NCI-H2196 treated with DMSO at 0.1 percent for 48 hours (cell line): ENCODE results near the gene RPTOR.

Source experiments
- DNase-seq: peaks from one replicate; lab custom pipeline; 2025; ENCODE audit not compliant: unreplicated experiment; lab: John Stamatoyannopoulos, UW

RPTOR gene

DNA sequence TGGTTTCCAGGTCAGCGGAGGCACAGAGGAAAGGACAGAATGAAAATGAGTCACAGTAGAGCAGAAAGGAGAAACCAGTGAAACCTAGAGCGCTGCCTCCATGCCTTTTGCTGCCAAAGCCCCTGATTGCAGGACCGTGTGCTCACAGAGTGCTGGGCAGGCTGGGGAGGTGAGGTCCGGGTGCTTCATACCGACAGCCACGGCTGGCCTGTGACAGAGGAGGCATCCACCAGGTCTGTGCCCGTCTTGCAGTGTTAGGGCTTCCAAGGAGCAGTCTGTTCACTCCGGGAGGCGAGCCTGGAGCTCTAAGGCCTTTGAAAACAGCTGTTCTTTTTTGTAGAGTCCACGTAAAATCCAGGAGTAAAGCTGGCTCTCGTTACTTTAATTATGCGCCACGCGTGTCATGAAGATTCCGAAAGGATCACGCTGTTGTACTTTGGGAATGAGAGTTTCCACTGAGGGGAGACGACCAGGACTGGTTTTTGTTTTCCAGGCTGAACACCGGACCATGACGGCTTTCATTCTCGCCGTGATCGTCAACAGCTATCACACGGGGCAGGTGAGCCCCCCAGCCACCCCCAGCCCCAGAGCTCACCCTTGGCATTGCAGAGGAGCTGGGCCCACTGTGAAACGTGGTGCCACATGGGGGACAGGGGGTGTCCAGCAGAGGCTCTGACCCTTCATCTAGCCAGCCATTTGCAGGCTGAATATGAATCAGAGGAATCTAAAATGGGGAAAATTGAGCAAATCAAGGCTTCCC, 338.5 kb downstream of the RPTOR start:
- no peak for DNase-seq

DNA sequence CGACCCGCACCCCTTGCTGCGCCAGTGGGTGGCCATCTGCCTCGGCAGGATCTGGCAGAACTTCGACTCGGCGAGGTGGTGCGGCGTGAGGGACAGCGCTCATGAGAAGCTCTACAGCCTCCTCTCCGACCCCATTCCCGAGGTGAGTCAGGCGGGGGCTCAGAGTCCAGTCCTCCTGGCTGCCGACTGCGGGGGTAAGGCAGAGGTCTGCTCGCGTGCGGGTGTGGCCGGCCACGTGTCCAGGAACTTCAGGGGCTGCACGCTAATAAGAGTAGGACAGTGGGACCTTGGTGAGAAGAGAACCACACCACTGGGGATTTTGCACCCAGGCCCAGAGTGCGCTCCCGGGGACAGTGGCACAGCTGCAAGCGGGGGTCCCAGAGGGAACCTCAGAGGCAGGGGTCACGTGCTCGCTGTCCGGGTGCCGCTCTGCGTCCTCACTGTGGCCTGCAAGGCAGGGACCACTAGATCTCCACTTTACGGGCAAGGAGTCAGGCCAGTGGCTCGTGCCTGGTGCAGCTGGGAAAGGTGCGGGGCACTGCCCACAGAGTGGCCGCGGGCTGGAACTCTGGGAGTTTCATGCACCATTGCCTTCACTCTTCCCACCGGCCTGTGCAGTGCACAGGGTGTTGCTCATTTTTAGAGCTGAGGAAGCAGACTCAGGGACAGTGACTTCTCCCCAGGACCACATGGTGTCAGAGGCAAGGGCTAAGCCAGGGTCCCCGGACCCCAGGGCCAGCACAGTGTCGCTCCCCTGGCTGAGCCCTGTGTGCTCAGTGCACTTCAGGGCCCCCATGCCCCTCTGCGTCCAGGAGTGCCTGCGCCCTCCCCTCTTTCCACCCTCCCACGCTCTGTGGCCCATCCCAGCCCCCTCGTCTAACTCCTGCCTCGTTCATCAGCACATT, 339.4 kb downstream of the RPTOR start:
- no peak for DNase-seq

DNA sequence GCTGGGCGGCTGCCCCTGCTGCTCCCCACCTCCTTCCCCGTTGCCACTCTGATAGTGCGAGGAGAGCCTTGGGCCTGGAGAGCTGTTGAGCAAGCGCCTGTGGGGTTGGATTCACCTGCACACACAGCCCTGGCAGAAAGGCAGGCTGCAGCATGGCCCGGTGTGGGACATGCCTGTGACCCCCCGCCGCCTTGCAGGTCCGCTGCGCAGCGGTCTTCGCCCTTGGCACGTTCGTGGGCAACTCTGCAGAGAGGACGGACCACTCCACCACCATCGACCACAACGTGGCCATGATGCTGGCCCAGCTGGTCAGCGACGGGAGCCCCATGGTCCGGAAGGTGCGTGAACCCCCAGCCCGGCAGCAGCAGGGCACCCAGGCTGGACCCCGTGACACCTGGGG, 340.2 kb downstream of the RPTOR start:
- no peak for DNase-seq

DNA sequence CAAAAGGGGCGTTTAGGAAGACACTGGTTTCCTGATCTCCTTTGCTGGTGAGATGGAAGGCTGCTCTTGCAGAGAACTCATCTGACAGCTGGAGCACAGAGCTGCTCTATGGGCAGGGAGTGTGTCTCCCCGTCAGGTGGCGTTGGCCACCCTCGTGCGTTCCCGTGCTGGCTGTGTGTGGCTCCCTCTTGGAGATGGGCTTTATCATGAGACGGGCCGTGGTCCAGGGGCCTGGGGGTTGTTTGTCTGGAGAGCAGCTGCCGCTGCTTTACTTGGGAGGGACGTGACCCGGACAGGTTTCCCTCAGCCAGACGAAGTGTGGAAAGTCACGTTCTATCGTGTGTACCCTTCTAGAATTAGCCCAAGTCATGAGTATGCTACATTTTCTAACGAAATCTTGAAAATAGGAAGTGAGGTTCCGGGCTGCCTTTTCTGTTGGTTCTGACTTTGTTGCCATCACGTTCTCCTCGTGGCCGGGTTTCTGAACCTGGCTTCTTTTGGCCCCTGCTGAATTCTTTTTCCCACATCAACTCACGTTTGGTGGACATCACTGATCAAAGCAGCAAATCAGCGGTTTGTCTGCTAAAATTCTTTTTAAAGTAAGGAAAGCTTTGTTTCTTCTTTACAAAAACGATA, 341.4 kb downstream of the RPTOR start:
- no peak for DNase-seq

DNA sequence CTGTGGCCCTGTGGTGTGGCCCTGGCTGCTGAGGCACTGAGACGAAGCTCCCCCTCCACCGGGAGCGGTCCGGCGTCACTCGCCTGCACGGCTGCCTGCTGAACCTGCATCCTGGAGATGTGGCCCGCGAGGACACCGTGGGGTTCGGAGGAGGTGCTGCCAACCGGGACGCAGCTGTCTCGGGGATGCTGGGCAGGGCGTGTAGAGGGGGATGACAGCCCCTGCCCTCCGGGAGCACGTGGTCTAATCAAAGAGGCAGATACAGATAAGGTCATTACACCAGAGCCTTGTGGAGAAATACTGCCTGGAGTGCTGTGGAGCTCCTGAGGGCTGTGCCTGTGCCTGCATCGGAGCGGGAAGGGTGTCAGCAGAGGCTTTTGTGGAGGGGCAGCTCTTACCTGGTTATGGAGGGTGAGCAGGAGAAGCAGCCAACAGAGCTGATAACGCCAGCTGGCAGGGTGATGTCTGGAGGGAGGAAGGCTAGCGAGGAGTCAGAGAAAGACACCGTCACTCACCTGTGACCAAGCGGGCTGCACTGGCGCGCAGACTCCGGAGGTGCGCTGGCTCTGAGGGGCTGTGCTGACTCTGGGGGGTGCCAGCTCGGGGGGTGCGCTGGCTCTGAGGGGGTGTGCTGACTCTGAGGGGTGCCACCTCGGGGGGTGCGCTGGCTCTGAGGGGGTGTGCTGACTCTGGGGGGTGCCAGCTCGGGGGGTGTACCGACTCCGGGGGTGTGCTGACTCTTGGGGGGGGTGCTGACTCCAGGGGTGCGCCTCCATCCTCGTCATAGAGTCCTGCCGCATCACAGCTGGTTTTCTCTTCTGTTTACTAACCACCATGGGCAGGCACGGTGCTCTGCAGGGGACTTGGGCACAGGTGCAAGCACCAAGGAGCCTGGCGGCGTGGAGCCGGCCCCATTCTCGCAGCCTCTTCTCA, 342.3 kb downstream of the RPTOR start:
- DNase-seq = no peak

DNA sequence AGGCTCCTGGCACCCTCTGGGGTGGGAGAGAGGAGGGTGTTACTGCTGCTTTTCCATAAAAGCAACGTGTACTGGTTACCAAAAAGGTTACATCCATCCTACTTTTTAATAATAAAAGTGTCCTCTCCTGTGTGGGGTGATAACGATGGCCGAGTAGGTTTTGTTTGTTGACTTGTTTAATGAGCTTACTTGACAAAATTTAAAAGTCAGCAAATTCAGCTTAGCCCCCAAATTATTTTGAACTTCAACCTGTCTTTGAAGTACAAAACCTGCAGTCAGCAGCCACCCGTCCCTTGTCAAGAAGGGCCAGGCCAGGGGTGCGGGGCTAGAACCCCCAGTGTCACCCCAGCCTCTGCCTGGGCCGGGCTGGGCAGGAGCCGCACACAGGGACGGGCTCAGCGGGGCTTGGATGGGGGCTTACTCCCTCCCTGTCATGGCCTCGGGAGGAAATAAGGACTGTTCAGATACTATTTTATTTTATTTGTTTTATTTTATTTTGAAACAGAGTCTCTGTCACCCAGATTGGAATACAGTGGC, 343.1 kb downstream of the RPTOR start:
- DNase-seq = no peak

DNA sequence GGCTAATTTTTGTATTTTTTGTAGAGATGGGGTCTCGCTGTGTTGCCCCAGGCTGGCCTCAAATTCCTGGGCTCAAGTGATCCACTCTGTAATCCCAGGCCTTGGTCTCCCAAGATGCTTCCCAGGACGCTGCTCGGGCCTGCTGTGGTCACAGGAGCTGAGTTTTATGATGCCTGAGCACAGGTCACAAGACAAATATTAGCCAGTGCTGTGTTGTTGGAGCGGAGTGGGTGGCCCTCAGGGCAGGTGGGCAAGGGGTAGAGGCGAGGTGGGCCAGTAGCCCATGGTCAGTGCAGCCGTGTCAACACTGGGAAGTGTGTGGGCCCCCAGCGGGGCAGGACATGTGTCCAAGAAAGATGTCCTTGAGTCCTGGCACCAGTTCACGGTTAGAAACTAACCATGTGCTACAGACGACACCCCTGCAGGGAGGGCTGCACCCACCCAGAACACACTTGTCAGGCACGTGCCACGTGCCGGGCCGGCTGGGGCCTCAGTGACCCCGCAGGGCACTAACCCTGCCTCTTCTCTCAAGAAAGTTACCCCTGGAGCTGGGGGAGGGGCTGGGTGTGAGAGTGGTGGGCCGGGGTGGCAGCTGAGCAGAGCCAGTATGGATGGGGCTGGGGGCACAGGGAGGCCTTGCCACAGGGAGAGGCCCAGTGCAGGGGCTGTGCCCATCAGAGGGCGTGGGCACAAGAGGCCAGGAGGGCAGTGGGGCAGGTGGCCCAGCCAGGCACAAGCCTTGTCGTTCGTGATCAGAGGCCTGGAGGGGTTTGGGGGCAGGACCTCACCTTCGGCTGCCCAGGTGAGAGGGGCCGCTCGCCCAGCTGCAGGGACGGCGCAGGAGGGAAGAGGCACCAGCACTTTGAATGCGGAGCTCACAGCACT, 343.9 kb downstream of the RPTOR start:
- DNase-seq = no peak

DNA sequence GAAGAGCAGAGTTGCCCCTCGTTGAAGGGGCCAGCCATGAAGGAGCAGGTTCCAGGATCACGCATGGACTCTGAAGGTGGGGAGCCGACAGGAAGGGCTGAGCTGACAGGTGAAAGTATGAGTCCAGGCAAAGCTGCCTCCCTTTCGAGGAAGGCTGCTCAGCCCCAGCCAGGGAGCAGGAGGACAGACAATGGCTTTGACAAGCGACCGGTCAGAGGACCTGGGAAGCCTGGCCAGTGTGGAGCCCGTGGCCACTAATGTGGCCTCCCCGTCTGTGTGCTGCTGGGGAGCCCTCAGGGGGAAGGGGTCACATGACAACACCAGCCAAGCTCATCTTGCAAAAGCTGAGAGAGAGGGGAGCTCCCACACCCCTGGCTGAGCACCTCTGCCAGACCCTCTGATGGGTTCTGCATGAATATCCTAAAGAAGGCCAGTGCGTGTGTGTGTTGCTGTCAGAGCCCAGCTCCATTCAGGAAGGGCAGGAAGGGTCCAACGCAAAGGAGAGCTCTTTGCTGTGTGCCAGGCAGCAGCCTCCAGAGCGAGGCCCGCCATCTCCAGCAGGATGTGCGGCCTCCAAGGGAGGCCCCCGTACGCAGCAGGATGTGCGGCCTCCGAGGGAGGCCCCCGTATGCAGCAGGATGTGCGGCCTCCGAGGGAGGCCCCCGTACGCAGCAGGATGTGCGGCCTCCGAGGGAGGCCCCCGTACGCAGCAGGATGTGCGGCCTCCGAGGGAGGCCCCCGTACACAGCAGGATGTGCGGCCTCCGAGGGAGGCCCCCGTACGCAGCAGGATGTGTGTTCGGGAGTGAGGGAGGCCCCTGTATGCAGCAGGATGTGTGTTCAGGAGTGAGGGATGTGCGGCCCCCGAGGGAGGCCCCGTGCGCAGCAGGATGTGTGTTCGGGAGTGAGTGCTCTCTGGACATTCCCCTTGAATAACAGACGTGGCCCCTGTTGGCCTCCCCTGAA, 344.9 kb downstream of the RPTOR start:
- DNase-seq = no peak

DNA sequence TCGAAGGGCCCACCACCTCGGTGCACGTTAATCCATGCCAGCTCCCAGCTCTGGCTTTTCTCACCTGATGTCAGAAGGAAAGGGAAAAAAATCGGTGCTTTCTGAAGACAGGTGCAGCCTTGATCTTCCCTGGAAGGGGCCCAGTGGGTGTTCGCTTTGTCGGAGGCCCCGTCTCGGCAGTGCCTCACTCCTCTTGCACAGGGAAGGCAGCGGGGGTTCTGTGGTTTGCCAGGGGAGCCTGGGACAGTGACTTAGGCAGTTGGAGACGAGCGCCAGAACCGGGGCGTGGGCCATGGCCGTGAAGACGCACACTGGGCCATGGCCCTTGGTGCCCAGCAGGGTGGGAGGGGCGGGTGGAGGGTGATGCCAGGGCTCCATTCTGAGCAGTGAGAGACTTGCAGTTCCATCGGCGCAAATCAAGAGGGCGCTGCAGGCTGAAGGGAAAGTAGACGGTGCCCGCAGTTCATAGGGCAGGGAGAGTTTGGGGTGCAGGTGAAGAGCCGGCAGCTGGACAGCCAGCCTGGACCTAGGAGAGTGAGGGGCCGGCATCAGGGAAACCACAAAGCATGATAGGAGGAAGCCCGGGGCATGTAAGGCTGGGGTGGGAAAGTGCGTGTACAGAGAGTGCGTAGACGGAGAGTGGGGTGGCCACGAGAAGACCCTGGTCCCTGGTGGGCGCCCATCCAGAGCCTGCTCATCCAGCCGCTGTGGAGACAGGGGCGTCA, 345.7 kb downstream of the RPTOR start:
- DNase-seq = no peak

DNA sequence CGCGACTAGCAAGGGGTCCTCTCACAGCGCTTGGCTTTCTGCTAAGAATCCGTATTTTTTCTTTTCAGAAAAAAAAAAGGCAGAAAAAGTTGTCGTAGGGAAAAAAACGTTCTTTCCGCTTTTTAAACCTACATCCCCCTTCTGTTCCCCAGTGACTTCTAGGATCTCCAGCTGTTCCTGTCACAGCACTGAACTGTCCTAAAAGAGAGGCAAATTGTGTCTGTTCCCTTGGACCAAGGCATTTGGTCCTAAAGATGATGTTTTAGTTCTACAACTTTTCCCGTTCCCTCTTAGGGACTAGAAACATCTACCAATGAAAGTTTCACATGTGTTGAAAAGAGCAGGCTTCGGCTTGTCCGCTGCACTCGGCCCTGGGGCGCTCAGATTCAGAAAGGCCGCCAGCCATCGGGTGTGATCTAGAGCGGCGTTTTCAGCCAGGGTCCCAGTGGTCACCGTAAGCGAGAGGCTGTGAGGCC, 346.3 kb downstream of the RPTOR start:
- DNase-seq = no peak

DNA sequence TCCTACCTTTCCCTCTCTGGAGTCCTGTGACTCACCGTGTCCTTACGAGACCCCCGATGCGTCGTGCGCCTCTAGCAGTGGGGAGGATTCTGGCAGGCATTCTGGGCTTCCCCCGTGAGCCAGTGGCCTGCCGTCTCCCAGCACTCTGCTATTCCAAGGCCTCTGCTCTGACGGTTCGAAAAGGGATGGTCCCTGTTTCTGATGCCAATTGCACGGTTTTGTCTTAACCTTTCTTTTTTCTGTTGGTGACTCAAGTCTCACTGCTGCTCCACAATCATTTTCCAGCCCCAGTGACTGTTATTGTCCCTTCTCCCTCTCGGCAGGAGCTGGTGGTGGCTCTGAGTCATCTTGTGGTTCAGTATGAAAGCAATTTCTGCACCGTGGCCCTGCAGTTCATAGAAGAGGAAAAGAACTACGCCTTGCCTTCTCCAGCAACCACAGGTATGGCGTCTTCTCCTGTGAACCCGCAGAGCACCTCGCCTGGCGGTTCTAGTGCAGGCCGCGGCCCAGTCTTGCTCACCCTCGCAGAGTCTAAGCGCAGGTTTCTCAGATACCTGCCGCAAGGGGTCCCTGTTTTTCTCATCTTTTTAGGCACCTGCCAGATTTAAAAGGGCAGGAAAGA, 346.9 kb downstream of the RPTOR start:
- DNase-seq = no peak

DNA sequence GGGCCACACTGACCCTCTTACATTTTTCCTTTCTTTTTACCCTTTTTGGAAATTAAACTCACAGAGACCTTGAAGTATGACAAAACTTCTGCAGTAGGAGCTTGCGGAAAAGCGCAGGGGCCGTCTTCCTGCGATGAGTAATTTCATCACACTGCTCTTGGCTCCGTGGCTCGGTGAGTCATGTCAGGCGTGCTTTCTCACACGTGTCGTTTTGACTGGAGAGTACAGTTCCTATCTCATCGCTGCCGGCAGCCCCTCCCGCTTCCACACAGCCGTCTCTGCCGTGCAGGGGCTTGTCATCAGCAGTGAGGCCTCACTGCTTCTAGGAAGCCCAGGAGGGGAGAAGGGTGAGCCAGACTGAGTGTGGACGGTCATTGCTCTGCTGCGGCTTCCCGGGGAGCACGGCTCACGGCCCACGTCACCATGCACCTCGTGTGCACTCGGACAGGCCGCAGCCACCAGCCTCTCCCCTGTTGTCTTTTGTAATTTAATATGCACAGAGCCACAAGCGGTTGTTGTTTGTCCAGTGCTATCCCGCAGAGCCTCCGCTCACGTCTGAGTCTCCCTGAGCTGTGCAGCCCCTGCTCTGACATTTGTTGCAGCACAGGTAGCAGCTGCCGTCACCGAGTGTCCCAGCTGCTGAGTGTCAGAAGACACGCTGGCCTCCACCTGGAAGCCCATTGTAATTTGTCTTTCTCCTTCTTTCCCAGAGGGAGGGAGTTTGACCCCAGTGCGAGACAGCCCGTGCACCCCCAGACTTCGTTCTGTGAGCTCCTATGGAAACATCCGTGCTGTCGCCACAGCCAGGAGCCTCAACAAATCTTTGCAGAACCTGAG, 347.6 kb downstream of the RPTOR start:
- DNase-seq = no peak

DNA sequence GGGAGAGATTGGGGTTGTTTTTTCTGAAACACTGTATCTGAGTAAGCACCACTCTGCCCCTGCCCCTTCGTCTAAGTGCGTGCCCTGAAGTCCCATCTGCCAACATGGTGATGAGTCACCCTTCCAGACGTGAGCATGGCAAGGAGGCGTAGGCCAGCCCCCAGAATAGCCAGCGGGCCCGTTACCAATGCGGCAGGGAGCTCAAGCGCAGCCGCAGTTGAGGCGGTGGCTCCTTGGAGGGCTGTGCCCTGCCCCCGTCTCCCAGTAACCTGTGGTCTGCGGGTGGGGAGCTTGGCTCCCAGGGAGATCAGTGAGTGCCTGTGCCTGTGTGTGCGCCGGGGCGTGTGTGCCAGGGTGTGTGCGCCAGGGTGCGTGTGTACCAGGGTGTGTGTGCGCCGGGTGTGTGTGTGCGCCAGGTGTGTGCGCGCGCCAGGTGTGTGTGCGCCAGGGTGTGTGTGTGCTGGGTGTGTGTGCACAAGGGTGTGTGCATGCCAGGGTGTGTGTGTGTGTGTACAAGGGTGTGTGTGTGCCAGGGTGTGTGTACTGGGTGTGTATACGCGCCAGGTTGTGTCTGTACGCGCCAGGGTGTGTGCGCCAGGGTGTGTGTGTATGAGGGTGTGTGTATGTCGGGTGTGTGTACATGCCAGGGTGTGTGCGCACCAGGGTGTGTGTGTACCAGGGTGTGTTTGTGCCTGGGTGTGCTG, 348.4 kb downstream of the RPTOR start:
- DNase-seq = no peak

DNA sequence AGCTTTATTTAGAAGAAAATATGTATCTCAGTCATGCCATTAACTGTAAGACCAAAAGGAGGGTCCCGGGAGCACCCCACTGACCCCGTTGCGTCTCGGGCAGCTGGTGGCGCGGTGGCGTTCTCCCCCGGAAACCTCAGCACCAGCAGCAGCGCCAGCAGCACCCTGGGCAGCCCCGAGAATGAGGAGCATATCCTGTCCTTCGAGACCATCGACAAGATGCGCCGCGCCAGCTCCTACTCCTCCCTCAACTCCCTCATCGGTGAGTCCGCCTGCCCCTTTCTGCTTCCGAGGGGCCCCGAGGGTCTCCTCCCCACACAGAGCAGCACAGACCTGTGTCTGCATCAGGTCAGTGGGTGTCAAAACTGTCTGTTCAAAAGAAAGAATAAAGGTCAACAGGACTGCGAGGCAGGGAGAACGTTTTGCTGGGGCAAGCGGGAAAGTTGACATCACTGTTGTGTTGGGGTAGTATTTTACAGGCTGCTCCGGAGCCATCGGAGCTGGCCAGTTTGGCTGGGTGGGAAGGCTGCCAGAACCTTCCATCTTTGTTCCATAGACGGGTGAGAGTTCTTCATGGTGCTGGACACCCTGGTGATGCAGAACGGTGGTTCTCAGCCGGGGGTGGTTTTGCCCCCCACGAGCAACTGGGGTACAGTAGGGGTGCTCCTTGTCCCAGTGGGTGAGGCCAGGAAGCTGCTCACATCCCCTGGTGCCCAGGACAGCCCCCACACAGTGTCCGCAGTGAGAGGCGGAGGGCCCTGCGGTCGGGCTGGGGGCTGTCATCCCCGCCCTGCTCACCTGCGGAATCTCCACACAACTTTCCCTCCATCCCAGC, 349.2 kb downstream of the RPTOR start:
- DNase-seq = no peak

DNA sequence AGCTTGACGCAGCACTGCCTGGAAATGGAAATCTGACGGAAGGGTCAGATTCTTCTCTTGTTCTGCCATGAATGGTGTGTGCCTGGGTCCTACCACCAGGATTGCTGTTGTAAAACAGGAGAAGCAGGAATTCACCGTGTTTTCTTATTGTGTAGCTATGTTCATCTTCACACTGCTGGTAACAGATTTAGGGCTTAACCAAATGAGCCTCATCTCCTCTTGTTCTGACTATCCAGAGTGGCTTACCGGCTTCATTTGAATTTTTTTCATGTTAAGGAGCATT, 349.7 kb downstream of the RPTOR start:
- DNase-seq = no peak
